Activated CD4-positive, alpha-beta T cell treated with anti-CD3 and anti-CD28 coated beads for 36 hours (primary cell): Measurements from ENCODE around the gene RENBP. TPM values are rescaled to one million over a fixed set of nuclear protein-coding genes. Genes with fewer than 3 reads are reported as not detected.

Experiments
- ATAC-seq: fragments of 200-7000 bp; cut with Tn5 transposase; one replicate; pipeline ENCODE4 v1.10.0; 2021; ENCODE audit warnings: mild to moderate bottlenecking, moderate library complexity
- CTCF ChIA-PET: fragments of 350-600 bp; sonication (Branson Sonifier 250); formaldehyde crosslinking; loops from one replicate; lab custom pipeline; 2021; ENCODE audit warnings: antibody characterized with exemption; lab: Charles Lee
- POLR2A ChIA-PET: fragments of 350-600 bp; sonication (Branson Sonifier 250); formaldehyde crosslinking; loops from one replicate; lab custom pipeline; 2021; ENCODE audit warnings: antibody characterized with exemption, inconsistent platforms; lab: Charles Lee
- DNase-seq: peaks from one replicate; pipeline ENCODE4 v3.0.0-alpha.2; 2020
- H3K27ac Mint-ChIP-seq: one replicate; pipeline ENCODE4 v1.8.0; 2021; ENCODE audit warnings: mixed read lengths
- H3K27me3 Mint-ChIP-seq: one replicate; pipeline ENCODE4 v1.8.0; 2021; ENCODE audit warnings: mixed read lengths
- H3K36me3 Mint-ChIP-seq: one replicate; pipeline ENCODE4 v1.8.0; 2021; ENCODE audit warnings: low read depth, mixed read lengths
- H3K4me1 Mint-ChIP-seq: one replicate; pipeline ENCODE4 v1.8.0; 2021; ENCODE audit warnings: mixed read lengths
- H3K4me3 Mint-ChIP-seq: one replicate; pipeline ENCODE4 v1.8.0; 2021; ENCODE audit warnings: mild to moderate bottlenecking, moderate library complexity, mixed read lengths
- H3K9me3 Mint-ChIP-seq: one replicate; pipeline ENCODE4 v1.8.0; 2021; ENCODE audit warnings: low read depth, mixed read lengths
- intact Hi-C, 2 experiments: fragments of 100-400 bp; cut with DNase I in 1 of 2; cut with micrococcal nuclease in 1 of 2; formaldehyde crosslinking; loops; one replicate each; pipeline versions ENCODE4 v1.14.2 to v1.15.1; 2022 to 2024; cut with DNase I, micrococcal nuclease
- total RNA-seq, 2 experiments: library from RNA; stranded (reverse); gene quantifications; one replicate each; pipeline ENCODE4 v1.2.3, GENCODE V29; 2021

RENBP gene
- total RNA-seq, 2 experiments from 2014 or later = 6.0 to 8.1 TPM

DNA sequence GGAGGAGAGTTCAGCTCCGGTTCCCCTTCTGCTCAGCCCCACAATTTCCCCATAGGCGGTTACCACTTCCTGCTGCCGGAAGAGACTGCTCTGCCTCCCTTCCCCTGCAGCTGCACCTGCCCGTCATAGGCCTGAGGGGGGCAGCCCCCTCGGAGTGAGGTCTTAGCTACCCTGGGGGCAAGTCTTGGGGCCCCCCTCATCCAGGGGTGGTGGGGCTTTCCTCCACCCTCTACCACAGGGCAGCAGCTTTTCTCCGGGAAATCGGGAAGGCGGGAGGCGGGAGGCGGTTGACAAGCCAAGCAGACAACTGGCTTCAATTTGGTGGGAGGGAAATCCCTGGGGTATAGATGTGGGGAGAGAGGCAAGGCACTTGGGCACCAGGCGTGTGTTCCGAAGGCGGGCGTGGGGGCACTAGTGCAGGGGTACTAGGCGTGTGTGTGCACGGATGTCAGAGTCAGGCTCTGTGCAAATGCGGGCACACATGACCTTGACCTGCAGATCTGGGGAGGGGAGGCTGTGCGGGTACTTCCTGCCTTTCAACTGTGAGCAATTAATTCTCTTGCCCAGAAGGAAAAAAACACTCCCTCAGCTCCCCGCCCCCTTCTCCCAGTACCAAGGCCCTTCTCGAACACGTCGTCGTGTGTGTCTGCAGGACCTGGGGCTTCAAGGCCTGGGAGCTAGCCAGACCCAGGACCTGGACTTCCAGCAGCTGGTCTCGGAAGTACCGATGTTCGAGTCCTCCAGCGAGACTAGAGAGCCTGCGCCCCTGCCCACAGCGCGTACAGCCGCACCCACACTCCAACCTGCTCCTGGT lies 17.4 kb downstream of the RENBP start:
- H3K27ac Mint-ChIP-seq = peak overlapping the region; percentile 97
- peak overlapping the region; percentile 91 for H3K4me3 Mint-ChIP-seq
- ChIA-PET CTCF (interaction anchor here (0.6 to 1.5 kb wide), 5 partner anchors 20 to 587 kb away, joined by 3 to 6 read pairs (median 3); no protein-coding TSS in a partner anchor), POLR2A (interaction anchor here (0.6 to 0.9 kb wide), 2 partner anchors 8 to 20 kb away, joined by 3 to 5 read pairs; partner anchors contain the start of gene NAA10)
- DNase-seq (peak; percentile 84), ATAC-seq (peak; percentile 43)
- peaks cover 22% of the 10 kb centered on the region for H3K36me3 Mint-ChIP-seq
- H3K4me1 Mint-ChIP-seq = peaks cover 35% of the 10 kb centered on the region
- no peaks in the 10 kb centered on the region for H3K27me3 Mint-ChIP-seq
- intact Hi-C loops = loop anchor here (1.0 to 10.0 kb wide), 4 partner anchors 90 to 448 kb away; partner anchors contain the start of genes EMD (in 1 of the 2), FLNA (in 1 of the 2), IDH3G (in 1 of the 2) and IRAK1 (in 1 of the 2)
- no peaks in the 10 kb centered on the region for H3K9me3 Mint-ChIP-seq

- Mint-ChIP-seq H3K4me3 (peak overlapping the region; percentile 91), H3K27me3 (no peaks in the 10 kb centered on the region), H3K36me3 (peaks cover 22% of the 10 kb centered on the region), H3K9me3 (no peaks in the 10 kb centered on the region), H3K4me1 (peaks cover 34% of the 10 kb centered on the region), H3K27ac (peak overlapping the region; percentile 97)
- ATAC-seq (peak; percentile 1), DNase-seq (peak; percentile 54)
- CTCF ChIA-PET = interaction anchor here (0.7 to 1.5 kb wide), 5 partner anchors 21 to 158 kb away, joined by 3 to 6 read pairs (median 3); no protein-coding TSS in a partner anchor
- POLR2A ChIA-PET = interaction anchor here (0.6 to 1.9 kb wide), 5 partner anchors 8 to 132 kb away, joined by 3 to 12 read pairs (median 8); partner anchors contain the start of genes HCFC1, IDH3G, NAA10 and SSR4
- intact Hi-C loops = loop anchor here (1.0 to 10.0 kb wide), 4 partner anchors 91 to 448 kb away; partner anchors contain the start of genes EMD (in 1 of the 2), FLNA (in 1 of the 2), IDH3G (in 1 of the 2) and IRAK1 (in 1 of the 2)
These were observed 17.9 kb downstream of the RENBP start for GRCh38 chrX:153926552-153926857.

- Mint-ChIP-seq H3K36me3 (peaks cover 18% of the 10 kb centered on the region), H3K27me3 (no peaks in the 10 kb centered on the region), H3K4me1 (peaks cover 31% of the 10 kb centered on the region), H3K27ac (peak within 1 kb of the TSS; percentile 97), H3K9me3 (no peaks in the 10 kb centered on the region), H3K4me3 (peak within 1 kb of the TSS; percentile 91)
- ChIA-PET POLR2A (interaction anchor here (0.5 to 1.9 kb wide), 9 partner anchors 9 to 413 kb away, joined by 3 to 12 read pairs (median 4); partner anchors contain the start of genes HCFC1, IDH3G, NAA10 and SSR4), CTCF (interaction anchor here (0.7 to 3.5 kb wide), 7 partner anchors 9 to 159 kb away, joined by 3 to 19 read pairs (median 5); partner anchors contain the start of gene NAA10)
- DNase-seq (peak; percentile 74), ATAC-seq (peak; percentile 3)
- intact Hi-C loops = loop anchor here (1.0 to 10.0 kb wide), 4 partner anchors 91 to 449 kb away; partner anchors contain the start of genes EMD (in 1 of the 2), FLNA (in 1 of the 2), IDH3G (in 1 of the 2) and IRAK1 (in 1 of the 2)
These were observed 18.5 kb downstream of the RENBP start, which contains the start of gene ARHGAP4 for GRCh38 chrX:153925739-153926551. ARHGAP4 (minus strand) TSS chrX:153926264; CDS start chrX:153926202, 62 bp downstream.

DNA sequence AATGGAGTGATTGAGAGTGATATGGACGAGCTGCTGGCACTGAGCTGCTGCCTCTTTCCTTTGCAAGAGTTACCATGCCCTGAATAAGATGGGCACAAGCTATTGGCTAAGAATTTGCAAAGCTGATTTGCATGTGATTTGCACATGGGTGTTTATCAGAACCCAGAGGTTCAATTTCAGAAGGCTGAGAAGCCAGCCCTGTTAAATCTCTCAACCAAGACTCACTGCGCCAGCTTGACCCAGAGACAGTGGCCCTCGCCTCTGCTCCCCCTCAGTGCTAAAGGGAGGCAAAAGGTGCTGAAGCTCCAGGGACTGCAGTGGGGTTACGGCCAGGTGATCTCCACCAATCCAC lies 19.1 kb downstream of the RENBP start:
- Mint-ChIP-seq H3K4me1 (peaks cover 27% of the 10 kb centered on the region), H3K27me3 (no peaks in the 10 kb centered on the region), H3K36me3 (peaks cover 18% of the 10 kb centered on the region), H3K27ac (peak overlapping the region; percentile 97), H3K9me3 (no peaks in the 10 kb centered on the region), H3K4me3 (peak overlapping the region; percentile 91)
- intact Hi-C loops = loop anchor here (5.0 to 10.0 kb wide), 3 partner anchors 92 to 449 kb away; partner anchors contain the start of genes EMD (in 1 of the 2), FLNA (in 1 of the 2), IDH3G (in 1 of the 2) and IRAK1 (in 1 of the 2)
- DNase-seq (no peak), ATAC-seq (no peak)
- POLR2A ChIA-PET = interaction anchor here (0.5 to 1.9 kb wide), 8 partner anchors 18 to 413 kb away, joined by 3 to 12 read pairs (median 4); partner anchors contain the start of genes HCFC1, IDH3G and SSR4
- CTCF ChIA-PET = interaction anchor here (0.9 to 3.5 kb wide), 5 partner anchors 10 to 157 kb away, joined by 3 to 19 read pairs (median 5); partner anchors contain the start of gene NAA10

GRCh38 chrX:153924149-153924861 lies 20.1 kb downstream of the RENBP start:
- no peak for ATAC-seq
- CTCF ChIA-PET = interaction anchor here (0.5 to 3.5 kb wide), 9 partner anchors 8 to 156 kb away, joined by 3 to 19 read pairs (median 4); no protein-coding TSS in a partner anchor

DNA sequence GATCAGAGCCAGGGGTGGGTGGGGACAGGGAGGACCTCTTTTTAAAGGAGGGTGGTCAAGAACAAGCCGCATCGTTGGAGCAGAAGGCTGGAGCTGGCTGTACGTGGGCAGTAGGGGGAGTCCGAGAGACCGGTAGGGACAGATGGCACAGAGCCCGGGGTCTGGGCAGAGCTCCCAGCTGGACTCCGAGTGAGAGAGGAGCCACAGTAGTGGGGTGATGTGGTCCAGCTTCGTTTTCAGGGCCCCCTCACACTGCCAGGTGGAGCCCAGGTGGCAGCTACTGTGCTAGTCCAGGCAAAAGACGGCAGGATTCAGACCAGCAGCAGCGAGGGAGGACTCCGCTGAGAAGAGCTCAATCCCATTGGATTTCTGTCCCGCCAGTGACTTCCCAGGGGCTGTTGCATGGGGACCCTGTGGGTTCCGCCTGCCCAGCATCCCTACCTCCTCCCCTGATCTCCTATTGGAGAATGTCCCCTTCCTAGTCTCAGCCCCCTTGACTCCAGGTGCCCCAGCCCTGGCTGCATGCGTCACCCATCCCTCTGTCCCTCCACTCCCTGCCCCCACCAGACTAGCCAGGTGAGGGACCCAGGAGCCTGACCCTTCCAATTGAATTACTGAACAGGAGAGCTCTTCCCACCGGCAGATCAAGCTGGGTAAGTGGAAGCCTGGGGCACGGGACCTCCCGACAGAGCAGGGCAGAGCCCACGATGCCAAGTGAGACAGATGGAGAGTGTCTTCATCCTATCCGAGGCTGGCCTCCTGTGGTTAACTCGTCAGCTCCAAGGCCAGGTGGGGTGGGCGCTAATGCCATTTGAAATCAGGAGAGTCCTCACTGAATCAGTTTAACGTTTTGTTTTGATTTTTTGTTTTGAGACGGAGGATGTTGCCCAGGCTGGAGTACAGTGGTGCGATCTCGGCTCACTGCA lies 21.2 kb downstream of the RENBP start:
- intact Hi-C loops = loop anchor here in 1 of 2 experiments (10.0 kb wide), 1 partner anchor 452 kb away; the partner anchor contains the start of genes EMD and FLNA
- peaks cover 19% of the 10 kb centered on the region for H3K4me1 Mint-ChIP-seq
- no peak for DNase-seq
- peak overlapping the region; percentile 91 for H3K4me3 Mint-ChIP-seq
- no peak for ATAC-seq
- no peaks in the 10 kb centered on the region for H3K27me3 Mint-ChIP-seq
- H3K9me3 Mint-ChIP-seq = no peaks in the 10 kb centered on the region
- peaks cover 25% of the 10 kb centered on the region for H3K36me3 Mint-ChIP-seq
- peak overlapping the region; percentile 97 for H3K27ac Mint-ChIP-seq
- ChIA-PET CTCF (interaction anchor here (0.5 to 3.5 kb wide), 9 partner anchors 9 to 451 kb away, joined by 3 to 19 read pairs (median 3); partner anchors contain the start of genes IDH3G and SSR4), POLR2A (no interaction called here)

More at GRCh38 chrX:153924149-153924861, 20.1 kb downstream of the RENBP start:
- Mint-ChIP-seq H3K4me1 (peaks cover 26% of the 10 kb centered on the region), H3K4me3 (peak overlapping the region; percentile 91), H3K27me3 (no peaks in the 10 kb centered on the region), H3K27ac (peak overlapping the region; percentile 97), H3K36me3 (peaks cover 24% of the 10 kb centered on the region), H3K9me3 (no peaks in the 10 kb centered on the region)
- DNase-seq = peak; percentile 66
- POLR2A ChIA-PET = interaction anchor here (1.9 kb wide), 1 partner anchor 47 kb away, joined by 8 read pairs; the partner anchor contains the start of gene HCFC1
- intact Hi-C loops = loop anchor here (1.0 to 10.0 kb wide), 3 partner anchors 23 to 450 kb away; partner anchors contain the start of genes EMD (in 1 of the 2) and FLNA (in 1 of the 2)

GRCh38 chrX:153921511-153922446 lies 22.7 kb downstream of the RENBP start:
- POLR2A ChIA-PET = no interaction called here
- CTCF ChIA-PET = interaction anchor here (0.8 kb wide), 2 partner anchors 15 to 46 kb away, joined by 3 read pairs; no protein-coding TSS in a partner anchor
- H3K27ac Mint-ChIP-seq = peak overlapping the region; percentile 67
- ATAC-seq (no peak), DNase-seq (no peak)
- H3K36me3 Mint-ChIP-seq = peaks cover 32% of the 10 kb centered on the region
- no peaks in the 10 kb centered on the region for H3K27me3 Mint-ChIP-seq
- peak overlapping the region; percentile 91 for H3K4me3 Mint-ChIP-seq
- H3K9me3 Mint-ChIP-seq = no peaks in the 10 kb centered on the region
- intact Hi-C loops = loop anchor here in 1 of 2 experiments (10.0 kb wide), 1 partner anchor 453 kb away; the partner anchor contains the start of genes EMD and FLNA
- peaks cover 19% of the 10 kb centered on the region for H3K4me1 Mint-ChIP-seq

- ATAC-seq (no peak), DNase-seq (no peak)
- intact Hi-C loops = loop anchor here in 1 of 2 experiments (10.0 kb wide), 1 partner anchor 454 kb away; the partner anchor contains the start of genes EMD and FLNA
- no peaks in the 10 kb centered on the region for H3K9me3 Mint-ChIP-seq
- H3K27ac Mint-ChIP-seq = peak overlapping the region; percentile 8
- H3K4me3 Mint-ChIP-seq = no peak overlapping the region
- ChIA-PET CTCF (interaction anchor here (0.8 to 0.9 kb wide), 2 partner anchors 15 to 26 kb away, joined by 3 read pairs; no protein-coding TSS in a partner anchor), POLR2A (no interaction called here)
- peaks cover 34% of the 10 kb centered on the region for H3K36me3 Mint-ChIP-seq
- H3K4me1 Mint-ChIP-seq = peaks cover 19% of the 10 kb centered on the region
- no peaks in the 10 kb centered on the region for H3K27me3 Mint-ChIP-seq
These were observed 23.4 kb downstream of the RENBP start for GRCh38 chrX:153921070-153921469.
